AG04450 (cell line): ENCODE measurements around the gene SP4. TPM values are rescaled to one million over a fixed set of nuclear protein-coding genes. Genes with fewer than 3 reads are reported as not detected.

Experiments
- CTCF ChIA-PET: fragments of 300-600, 350-600 bp; formaldehyde crosslinking; extraction: SDS; loops from one replicate; lab custom pipeline; 2022; ENCODE audit warnings: antibody characterized with exemption, inconsistent platforms; lab: Charles Lee
- POLR2A ChIA-PET: fragments of 350-600 bp; formaldehyde crosslinking; extraction: SDS; loops from one replicate; lab custom pipeline; 2021; ENCODE audit warnings: antibody characterized with exemption, inconsistent platforms; lab: Yijun Ruan, JAX
- DNase-seq: peaks from one replicate; pipeline ENCODE4 v3.0.0-alpha.2; 2011; ENCODE audit warnings: low read depth, low spot score
- H3K27ac ChIP-seq: one replicate; pipeline ENCODE4 v1.5.1; 2012; ENCODE audit warnings: low read depth, low read length, control low read depth
- H3K27me3 ChIP-seq: one replicate; pipeline ENCODE4 v1.6.0; 2012; ENCODE audit warnings: low read length; ENCODE audit not compliant: control insufficient read depth, insufficient read depth
- H3K4me3 ChIP-seq: 2 replicates; pipeline ENCODE4 v1.5.1; 2011; ENCODE audit warnings: mild to moderate bottlenecking, low read depth, low read length, control low read depth
- H3K9me3 ChIP-seq: 2 replicates; pipeline ENCODE4 v1.5.1; 2012; ENCODE audit warnings: low read length; ENCODE audit not compliant: control insufficient read depth, insufficient read depth
- CTCF ChIP-seq: IDR thresholded peaks from 2 replicates; pipeline ENCODE4 v1.5.1; 2011; ENCODE audit warnings: low read depth, low read length, control low read depth, inconsistent platforms
- polyA plus RNA-seq: library from polyadenylated mRNA; depleted of rRNA; stranded (reverse); fragments of >200 nt; gene quantifications from 2 replicates; pipeline ENCODE4 v1.2.3, GENCODE V29; 2011

The SP4 gene
- polyA plus RNA-seq, 1 experiment, result 2.3 TPM

- POLR2A ChIA-PET, result interaction anchor here (0.6 to 1.5 kb wide), 4 partner anchors 518 to 1718 kb away, joined by 3 to 7 read pairs (median 5); partner anchors contain the start of genes CDCA7L and ITGB8
- H3K9me3 ChIP-seq, result no peaks in the 10 kb centered on the region
- H3K27ac ChIP-seq, result peak overlapping the region; percentile 76
- no peak for TF ChIP-seq CTCF
- DNase-seq, result peak; percentile 96
- H3K4me3 ChIP-seq, result peak overlapping the region; percentile 88
- CTCF ChIA-PET, result interaction anchor here (0.8 kb wide), 1 partner anchor 22 kb away, joined by 4 read pairs; no protein-coding TSS in a partner anchor
- H3K27me3 ChIP-seq, result no peaks in the 10 kb centered on the region
Measured at GRCh38 chr7:21427182-21427870, 557 bp upstream of the SP4 start.

- H3K27me3 ChIP-seq, result no peaks in the 10 kb centered on the region
- no peak for DNase-seq
- TF ChIP-seq CTCF, result no peak
- peak overlapping the region; percentile 88 for H3K27ac ChIP-seq
- ChIA-PET POLR2A (no interaction called here), CTCF (no interaction called here)
- H3K4me3 ChIP-seq, result peak overlapping the region; percentile 68
- no peaks in the 10 kb centered on the region for H3K9me3 ChIP-seq
Measured at GRCh38 chr7:21428659-21428941, 717 bp downstream of the SP4 start.

GRCh38 chr7:21429021-21429420 is 1.1 kb downstream of the SP4 start:
- no peak for DNase-seq
- POLR2A ChIA-PET, result no interaction called here
- peak overlapping the region; percentile 68 for H3K4me3 ChIP-seq
- CTCF ChIA-PET, result no interaction called here
- no peak overlapping the region for H3K27ac ChIP-seq
- H3K9me3 ChIP-seq, result no peaks in the 10 kb centered on the region
- H3K27me3 ChIP-seq, result no peaks in the 10 kb centered on the region
- TF ChIP-seq CTCF, result no peak

GRCh38 chr7:21429786-21430574 is 2.1 kb downstream of the SP4 start:
- no peaks in the 10 kb centered on the region for H3K27me3 ChIP-seq
- CTCF ChIA-PET, result no interaction called here
- TF ChIP-seq CTCF, result no peak
- H3K27ac ChIP-seq, result no peak overlapping the region
- H3K4me3 ChIP-seq, result no peak overlapping the region
- H3K9me3 ChIP-seq, result no peaks in the 10 kb centered on the region
- DNase-seq, result no peak
- POLR2A ChIA-PET, result no interaction called here

GRCh38 chr7:21430575-21430954 is 2.7 kb downstream of the SP4 start:
- no peak for DNase-seq
- H3K27ac ChIP-seq, result no peak overlapping the region
- ChIA-PET CTCF (no interaction called here), POLR2A (no interaction called here)
- no peak overlapping the region for H3K4me3 ChIP-seq
- H3K9me3 ChIP-seq, result no peaks in the 10 kb centered on the region
- no peak for TF ChIP-seq CTCF
- no peaks in the 10 kb centered on the region for H3K27me3 ChIP-seq
